IgD-negative memory B cell (primary cell): ENCODE data around the gene SVEP1. TPM values are rescaled to one million over a fixed set of nuclear protein-coding genes. Genes with fewer than 3 reads are reported as not detected.
"Not testable (repeated sequence)": the region's sequence is repeated elsewhere in the genome, so short reads cannot be mapped to it uniquely, and the experiment has no call there.

Source experiments
- H3K27ac Mint-ChIP-seq, 3 donors: one replicate each; pipeline ENCODE4 v1.8.0; 2020 to 2022; ENCODE audit warnings: mild to moderate bottlenecking in 3 of 3, mixed read lengths in 3 of 3, moderate library complexity in 1 of 3
- H3K27me3 Mint-ChIP-seq: one replicate; pipeline ENCODE4 v1.8.0; 2021; ENCODE audit warnings: mixed read lengths
- H3K36me3 Mint-ChIP-seq: one replicate; pipeline ENCODE4 v1.8.0; 2020; ENCODE audit warnings: mild to moderate bottlenecking, mixed read lengths
- H3K4me1 Mint-ChIP-seq, 3 donors: one replicate each; pipeline ENCODE4 v1.8.0; 2020 to 2022; ENCODE audit warnings: mixed read lengths in 3 of 3, mild to moderate bottlenecking in 1 of 3
- H3K4me3 Mint-ChIP-seq, 4 donors: one replicate each; pipeline ENCODE4 v1.8.0; 2020 to 2022; ENCODE audit warnings: mild to moderate bottlenecking in 4 of 4, mixed read lengths in 4 of 4, moderate library complexity in 3 of 4
- H3K9me3 Mint-ChIP-seq, 3 donors: one replicate each; pipeline ENCODE4 v1.8.0; 2020 to 2021; ENCODE audit warnings: mixed read lengths in 3 of 3, mild to moderate bottlenecking in 1 of 3
- polyA plus RNA-seq: library from polyadenylated mRNA; unstranded; fragments of 300-500 nt; fragmentation: Illumina TruSeq; gene quantifications from one replicate; pipeline ENCODE4 v1.2.3, GENCODE V29; 2021

The SVEP1 gene
- polyA plus RNA-seq, 1 donor from 2014 or later: not detected

DNA sequence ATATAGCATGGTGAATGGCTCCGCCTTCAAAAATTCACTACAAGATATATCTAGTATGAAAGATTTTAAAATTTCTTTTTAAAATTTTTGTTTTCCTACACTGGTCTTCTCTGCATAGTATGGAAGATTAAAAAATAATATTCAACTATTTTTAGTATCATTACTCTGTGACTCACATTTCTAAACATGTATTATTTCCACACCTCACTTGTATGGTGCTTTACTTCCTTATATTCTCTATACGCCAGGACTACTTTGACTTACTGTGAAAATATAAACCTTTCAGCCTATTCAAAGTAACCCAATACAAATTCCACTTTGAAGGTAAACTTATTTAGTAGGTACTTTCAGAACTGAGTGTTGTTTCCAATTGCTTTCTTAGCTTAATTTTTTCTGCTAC is 215.1 kb downstream of the SVEP1 start:
- H3K4me1 Mint-ChIP-seq: no peaks in the 10 kb centered on the region
- H3K4me3 Mint-ChIP-seq: no peak overlapping the region
- no peaks in the 10 kb centered on the region for H3K36me3 Mint-ChIP-seq
- peaks cover 0 to 3% (median 3%) of the 10 kb centered on the region in 3 donors for H3K9me3 Mint-ChIP-seq
- no peaks in the 10 kb centered on the region for H3K27me3 Mint-ChIP-seq
- H3K27ac Mint-ChIP-seq: no peak overlapping the region

DNA sequence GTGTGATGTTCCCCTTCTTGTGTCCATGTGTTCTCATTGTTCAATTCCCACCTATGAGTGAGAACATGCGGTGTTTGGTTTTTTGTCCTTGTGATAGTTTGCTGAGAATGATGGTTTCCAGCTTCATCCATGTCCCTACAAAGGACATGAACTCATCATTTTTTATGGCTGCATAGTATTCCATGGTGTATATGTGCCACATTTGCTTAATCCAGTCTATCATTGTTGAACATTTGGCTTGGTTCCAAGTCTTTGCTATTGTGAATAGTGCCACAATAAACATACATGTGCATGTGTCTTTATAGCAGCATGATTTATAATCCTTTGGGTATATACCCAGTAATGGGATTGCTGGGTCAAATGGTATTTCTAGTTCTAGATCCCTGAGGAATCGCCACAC is 220.5 kb downstream of the SVEP1 start:
- not testable (repeated sequence) for H3K36me3 Mint-ChIP-seq, H3K4me3 Mint-ChIP-seq, H3K4me1 Mint-ChIP-seq, H3K9me3 Mint-ChIP-seq, H3K27ac Mint-ChIP-seq, H3K27me3 Mint-ChIP-seq

DNA sequence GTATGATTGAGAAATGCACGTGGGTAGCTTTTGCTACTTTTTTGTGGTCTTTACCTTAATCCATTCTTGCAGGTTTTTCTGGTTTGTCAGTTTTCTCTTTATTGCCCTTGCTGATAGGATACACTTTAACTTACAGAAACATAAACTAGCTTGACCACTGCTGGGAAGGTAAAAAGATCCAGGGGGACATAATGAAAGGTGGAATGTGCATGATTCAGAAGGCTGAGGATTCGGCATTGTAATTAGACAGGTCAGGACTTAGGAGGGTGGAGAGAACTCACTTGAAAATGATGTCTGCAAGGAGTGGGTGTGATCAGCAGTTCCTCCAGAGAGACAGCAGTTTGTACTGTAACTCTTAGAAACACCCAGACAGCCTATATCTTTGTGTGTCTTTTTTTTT is 222.0 kb downstream of the SVEP1 start:
- H3K27ac Mint-ChIP-seq: no peak overlapping the region
- peaks cover 0 to 2% (median 0%) of the 10 kb centered on the region in 3 donors for H3K4me1 Mint-ChIP-seq
- H3K36me3 Mint-ChIP-seq: no peaks in the 10 kb centered on the region
- no peak overlapping the region for H3K4me3 Mint-ChIP-seq
- H3K9me3 Mint-ChIP-seq: peaks cover 0 to 6% (median 3%) of the 10 kb centered on the region in 3 donors
- H3K27me3 Mint-ChIP-seq: no peaks in the 10 kb centered on the region

DNA sequence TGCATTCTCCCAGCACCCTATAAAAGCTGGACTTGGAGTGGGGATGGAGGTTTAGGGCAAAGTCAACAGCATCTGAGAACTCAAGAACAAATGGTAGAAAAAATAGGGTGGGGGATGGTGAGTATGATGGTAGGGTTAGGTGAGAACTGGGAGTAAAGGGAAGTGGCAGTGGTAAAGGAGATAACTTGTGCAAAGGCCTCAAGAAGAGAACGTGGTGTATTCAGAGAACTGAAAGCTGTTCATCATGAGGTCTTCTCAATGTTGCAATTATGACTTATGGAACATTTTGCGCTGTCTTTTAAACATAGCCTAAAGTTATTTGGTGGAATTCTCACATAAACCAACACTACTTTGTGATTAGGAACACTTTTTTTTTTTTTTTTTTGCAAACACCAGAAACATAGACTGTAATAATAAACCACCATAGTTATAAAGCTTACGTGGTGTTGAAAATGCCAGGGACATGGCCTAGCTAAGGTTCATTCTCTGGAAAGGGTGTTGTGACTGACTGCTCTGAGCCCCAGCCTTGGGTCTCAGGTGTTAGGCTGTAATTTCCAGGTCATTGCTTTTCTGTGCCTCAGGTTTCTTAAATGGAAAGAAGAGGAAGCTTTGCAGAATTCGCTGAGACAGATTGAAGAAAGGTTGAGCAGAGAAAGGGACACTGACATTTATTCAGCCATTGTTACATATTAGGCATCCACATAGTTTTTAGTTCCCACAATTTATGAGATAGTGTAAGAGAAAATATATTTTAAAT is 222.7 kb downstream of the SVEP1 start:
- peaks cover 0 to 6% (median 3%) of the 10 kb centered on the region in 3 donors for H3K9me3 Mint-ChIP-seq
- H3K4me1 Mint-ChIP-seq: peaks cover 0 to 2% (median 0%) of the 10 kb centered on the region in 3 donors
- H3K4me3 Mint-ChIP-seq: peak overlapping the region in 1 of 4 donors; percentile 46
- H3K27ac Mint-ChIP-seq: no peak overlapping the region
- H3K27me3 Mint-ChIP-seq: no peaks in the 10 kb centered on the region
- H3K36me3 Mint-ChIP-seq: no peaks in the 10 kb centered on the region

DNA sequence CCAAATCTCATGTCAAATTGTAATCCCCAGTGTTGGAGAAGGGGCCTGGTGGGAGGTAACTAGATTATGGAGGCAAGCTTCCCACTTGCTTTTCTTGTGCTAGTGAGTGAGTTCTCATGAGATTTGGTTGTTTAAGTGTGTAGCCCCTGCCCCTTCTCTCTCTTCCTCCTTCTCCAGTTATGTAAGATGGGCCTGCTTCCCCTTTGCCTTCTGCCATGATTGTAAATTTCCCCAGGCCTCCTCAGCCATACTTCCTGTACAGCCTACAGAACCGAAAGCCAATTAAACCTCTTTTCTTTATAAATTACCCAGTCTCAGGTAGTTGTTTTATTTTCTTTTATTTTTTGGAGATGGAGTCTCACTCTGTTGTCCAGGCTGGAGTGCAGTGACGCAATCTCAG is 223.6 kb downstream of the SVEP1 start:
- Mint-ChIP-seq H3K4me1 (peaks cover 0 to 2% (median 0%) of the 10 kb centered on the region in 3 donors), H3K9me3 (peaks cover 0 to 6% (median 3%) of the 10 kb centered on the region in 3 donors), H3K27me3 (no peaks in the 10 kb centered on the region), H3K27ac (no peak overlapping the region), H3K4me3 (no peak overlapping the region), H3K36me3 (no peaks in the 10 kb centered on the region)

DNA sequence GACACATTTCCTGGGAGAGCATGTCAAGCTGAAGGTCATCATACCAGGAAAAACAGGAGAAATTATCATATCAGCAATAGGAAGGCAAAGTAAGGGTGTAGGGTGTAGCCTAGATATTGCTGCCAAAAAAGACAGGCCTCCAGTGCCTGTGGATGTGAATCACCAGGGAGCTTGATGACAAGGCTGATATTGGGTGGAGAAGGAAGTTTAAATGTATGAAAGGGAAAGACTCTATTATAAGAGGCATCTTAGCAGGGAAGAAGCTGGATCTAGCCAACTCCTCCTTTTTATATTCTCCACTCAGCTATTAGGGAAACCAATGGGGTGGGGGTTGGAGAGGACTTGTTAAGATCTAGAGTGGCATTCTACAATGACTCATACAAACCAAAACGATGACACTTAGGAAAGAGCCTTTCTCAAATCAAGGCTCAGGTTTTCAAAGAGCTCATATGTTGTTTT is 228.5 kb downstream of the SVEP1 start:
- H3K36me3 Mint-ChIP-seq: no peaks in the 10 kb centered on the region
- H3K9me3 Mint-ChIP-seq: no peaks in the 10 kb centered on the region
- no peak overlapping the region for H3K4me3 Mint-ChIP-seq
- H3K27ac Mint-ChIP-seq: no peak overlapping the region
- peaks cover 2% of the 10 kb centered on the region for H3K27me3 Mint-ChIP-seq
- H3K4me1 Mint-ChIP-seq: no peaks in the 10 kb centered on the region

DNA sequence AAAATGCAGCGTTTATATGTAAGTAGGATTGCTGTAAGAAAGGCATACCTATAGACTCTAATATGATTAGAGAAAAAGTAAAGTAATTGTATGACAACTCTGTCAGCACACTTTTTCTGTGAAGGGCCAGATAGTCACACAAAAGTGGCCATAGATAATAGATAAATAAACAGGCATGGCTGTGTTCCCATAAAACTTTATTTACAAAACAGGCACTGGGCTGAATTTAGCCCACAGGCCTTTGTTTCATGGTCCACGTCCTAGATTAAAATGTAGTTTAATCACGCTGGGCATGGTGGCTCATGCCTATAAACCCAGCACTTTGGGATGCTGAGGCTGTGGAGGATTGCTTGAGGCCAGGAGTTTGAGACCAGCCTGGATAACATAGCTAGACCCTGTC is 233.2 kb downstream of the SVEP1 start:
- Mint-ChIP-seq H3K27ac (no peak overlapping the region), H3K36me3 (no peaks in the 10 kb centered on the region), H3K9me3 (no peaks in the 10 kb centered on the region), H3K4me1 (no peaks in the 10 kb centered on the region), H3K4me3 (no peak overlapping the region), H3K27me3 (peaks cover 9% of the 10 kb centered on the region)

DNA sequence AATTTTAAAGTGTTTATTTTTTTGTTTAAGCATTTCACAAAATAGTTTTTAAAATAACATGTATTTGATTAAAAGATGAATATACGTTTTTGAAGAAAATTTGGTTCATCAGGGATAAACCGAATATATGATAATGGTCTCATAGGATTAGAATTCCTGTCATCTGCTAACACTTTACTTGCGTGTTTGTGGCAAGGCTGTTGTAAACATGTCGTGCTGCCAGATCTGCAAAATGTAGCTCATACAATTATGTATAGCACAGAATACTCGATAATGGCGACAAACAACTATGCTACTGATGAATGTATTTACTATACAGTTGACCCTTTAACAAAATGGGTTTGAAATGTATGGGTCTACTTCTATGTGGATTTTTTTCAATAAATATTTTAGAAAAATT is 234.7 kb downstream of the SVEP1 start:
- H3K9me3 Mint-ChIP-seq: no peaks in the 10 kb centered on the region
- no peak overlapping the region for H3K4me3 Mint-ChIP-seq
- peaks cover 7% of the 10 kb centered on the region for H3K27me3 Mint-ChIP-seq
- H3K27ac Mint-ChIP-seq: no peak overlapping the region
- no peaks in the 10 kb centered on the region for H3K4me1 Mint-ChIP-seq
- no peaks in the 10 kb centered on the region for H3K36me3 Mint-ChIP-seq

DNA sequence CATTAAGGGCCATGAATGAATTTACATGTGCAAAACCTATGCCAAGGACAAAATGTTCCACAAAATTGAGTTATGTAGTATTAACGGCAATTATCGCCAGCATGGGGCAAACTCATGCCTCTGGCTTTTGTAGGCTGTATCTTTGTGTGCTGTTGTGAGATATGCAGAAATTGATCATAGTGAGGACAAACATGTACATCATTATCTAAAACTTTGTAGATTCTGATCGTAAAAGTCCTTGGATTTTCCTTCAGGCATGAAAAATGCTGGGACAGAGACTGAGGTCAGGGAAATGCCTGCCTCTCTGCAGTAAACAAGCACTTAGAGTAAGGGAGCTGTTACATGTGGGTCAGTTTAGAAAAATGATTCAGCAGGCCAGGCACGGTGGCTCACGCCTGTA is 236.0 kb downstream of the SVEP1 start:
- Mint-ChIP-seq H3K4me1 (no peaks in the 10 kb centered on the region), H3K27me3 (peaks cover 9% of the 10 kb centered on the region), H3K27ac (no peak overlapping the region), H3K4me3 (no peak overlapping the region), H3K36me3 (no peaks in the 10 kb centered on the region), H3K9me3 (no peaks in the 10 kb centered on the region)

DNA sequence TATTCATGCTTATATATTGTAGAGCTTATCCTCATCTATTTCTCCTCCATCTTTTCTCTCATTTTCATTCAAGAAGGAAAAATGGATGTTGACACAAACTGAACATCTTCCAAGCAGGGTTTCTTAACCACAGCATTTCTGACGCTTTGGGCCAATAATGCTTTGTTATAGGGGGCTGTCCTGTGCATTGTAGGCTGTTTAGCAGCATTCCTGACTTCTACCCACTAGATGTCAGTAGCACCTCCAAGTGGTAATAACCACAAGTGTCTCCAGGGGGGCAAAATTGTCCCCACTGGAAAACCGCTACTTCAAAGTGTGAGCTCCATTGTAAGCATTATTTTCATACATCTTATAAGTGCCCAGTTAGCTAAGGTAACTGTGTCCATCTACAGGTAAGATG is 239.2 kb downstream of the SVEP1 start:
- H3K27me3 Mint-ChIP-seq: peaks cover 9% of the 10 kb centered on the region
- H3K36me3 Mint-ChIP-seq: no peaks in the 10 kb centered on the region
- H3K9me3 Mint-ChIP-seq: no peaks in the 10 kb centered on the region
- no peak overlapping the region for H3K27ac Mint-ChIP-seq
- no peak overlapping the region for H3K4me3 Mint-ChIP-seq
- no peaks in the 10 kb centered on the region for H3K4me1 Mint-ChIP-seq

DNA sequence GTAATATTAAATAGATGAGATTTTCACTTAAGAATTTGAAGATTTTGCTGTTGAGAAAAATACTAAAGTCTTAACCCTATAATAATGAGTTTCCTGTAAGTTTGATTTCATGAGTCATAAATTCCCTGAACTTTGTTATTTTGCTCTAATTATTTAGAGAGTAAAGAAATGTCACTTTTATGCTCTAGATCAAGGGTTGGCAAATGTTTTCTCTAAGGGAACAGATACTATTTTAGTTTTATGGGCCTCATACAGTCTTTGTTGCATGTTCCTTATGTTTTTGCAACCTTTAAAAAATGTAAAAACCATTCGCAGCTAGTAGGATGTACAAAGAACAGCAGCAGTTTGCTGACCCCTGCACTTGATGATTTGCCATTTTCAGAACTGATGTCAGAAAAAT is 241.4 kb downstream of the SVEP1 start:
- Mint-ChIP-seq H3K4me1 (peaks cover 0 to 7% (median 2%) of the 10 kb centered on the region in 3 donors), H3K36me3 (no peaks in the 10 kb centered on the region), H3K9me3 (no peaks in the 10 kb centered on the region), H3K4me3 (no peak overlapping the region), H3K27ac (no peak overlapping the region), H3K27me3 (peaks cover 4% of the 10 kb centered on the region)

DNA sequence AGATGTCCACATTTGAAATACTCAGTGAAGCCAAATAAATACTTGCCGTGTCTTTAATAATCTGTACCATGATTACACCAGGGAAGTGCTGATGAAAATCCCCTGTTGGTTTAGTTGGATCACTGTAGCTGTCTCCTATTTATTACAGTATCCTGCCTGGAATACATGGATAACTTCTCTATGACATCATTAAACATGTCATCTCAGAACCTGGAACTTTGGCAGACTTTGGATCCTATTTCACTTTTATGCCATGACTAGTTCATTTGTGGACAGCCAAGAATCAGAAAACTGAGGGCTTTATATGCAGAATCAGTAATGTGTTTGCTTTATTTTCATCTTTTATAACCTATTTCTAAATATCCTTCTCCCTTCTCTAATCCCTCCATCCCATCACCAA is 241.8 kb downstream of the SVEP1 start, which contains the start of gene TXNDC8:
Gene TXNDC8, minus strand, starts transcription at position 137 of the 400 bp plus-strand sequence.
- H3K27ac Mint-ChIP-seq: no peak within 1 kb of the TSS
- peak within 1 kb of the TSS in 1 of 4 donors; percentile 34 for H3K4me3 Mint-ChIP-seq
- peaks cover 0 to 7% (median 2%) of the 10 kb centered on the region in 3 donors for H3K4me1 Mint-ChIP-seq
- H3K9me3 Mint-ChIP-seq: peaks cover 0 to 2% (median 0%) of the 10 kb centered on the region in 3 donors
- no peaks in the 10 kb centered on the region for H3K36me3 Mint-ChIP-seq
- peaks cover 2% of the 10 kb centered on the region for H3K27me3 Mint-ChIP-seq

DNA sequence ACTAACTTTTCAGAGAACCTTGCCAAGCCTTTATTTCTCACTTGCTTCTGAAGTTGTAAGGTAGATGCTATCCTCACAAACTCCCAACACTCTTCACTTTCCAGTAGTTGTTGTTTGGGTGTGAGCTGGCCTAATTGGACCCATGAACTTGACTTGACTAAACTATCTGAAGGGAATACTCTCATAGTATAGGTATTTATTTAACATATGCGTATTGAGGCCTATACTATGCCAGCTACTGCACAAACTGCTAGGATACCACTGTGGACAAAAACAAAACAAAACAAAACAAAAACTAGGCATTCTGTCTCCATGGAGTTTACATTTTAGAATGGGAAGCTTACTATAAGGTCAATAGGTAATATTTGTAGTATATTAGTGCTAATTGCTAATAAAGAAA is 243.2 kb downstream of the SVEP1 start:
- peaks cover 0 to 2% (median 0%) of the 10 kb centered on the region in 3 donors for H3K9me3 Mint-ChIP-seq
- H3K4me1 Mint-ChIP-seq: peaks cover 0 to 7% (median 2%) of the 10 kb centered on the region in 3 donors
- H3K4me3 Mint-ChIP-seq: peak overlapping the region in 1 of 4 donors; percentile 34
- H3K36me3 Mint-ChIP-seq: no peaks in the 10 kb centered on the region
- no peak overlapping the region for H3K27ac Mint-ChIP-seq
- peaks cover 2% of the 10 kb centered on the region for H3K27me3 Mint-ChIP-seq

DNA sequence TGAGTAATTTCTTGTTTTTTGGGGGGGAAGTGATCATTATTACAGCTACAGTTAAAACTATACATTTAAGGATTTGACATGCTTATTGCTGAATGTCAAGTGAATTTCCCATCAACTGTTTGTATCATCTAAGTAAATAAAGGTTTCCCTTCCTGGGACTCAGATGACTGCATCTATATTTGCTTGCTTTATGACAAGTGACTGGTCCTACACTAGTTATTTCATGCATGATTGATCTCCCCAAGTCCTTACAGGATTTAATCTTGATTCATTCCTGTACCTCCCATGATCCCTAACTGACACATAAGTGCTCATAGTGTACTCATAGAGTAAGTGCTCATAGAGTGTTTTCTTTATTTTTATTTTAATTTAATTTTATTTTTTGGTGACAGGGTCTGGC is 244.7 kb downstream of the SVEP1 start:
- no peak overlapping the region for H3K27ac Mint-ChIP-seq
- peaks cover 4% of the 10 kb centered on the region for H3K36me3 Mint-ChIP-seq
- no peak overlapping the region for H3K4me3 Mint-ChIP-seq
- peaks cover 0 to 2% (median 0%) of the 10 kb centered on the region in 3 donors for H3K9me3 Mint-ChIP-seq
- H3K27me3 Mint-ChIP-seq: peaks cover 2% of the 10 kb centered on the region
- peaks cover 0 to 7% (median 2%) of the 10 kb centered on the region in 3 donors for H3K4me1 Mint-ChIP-seq

DNA sequence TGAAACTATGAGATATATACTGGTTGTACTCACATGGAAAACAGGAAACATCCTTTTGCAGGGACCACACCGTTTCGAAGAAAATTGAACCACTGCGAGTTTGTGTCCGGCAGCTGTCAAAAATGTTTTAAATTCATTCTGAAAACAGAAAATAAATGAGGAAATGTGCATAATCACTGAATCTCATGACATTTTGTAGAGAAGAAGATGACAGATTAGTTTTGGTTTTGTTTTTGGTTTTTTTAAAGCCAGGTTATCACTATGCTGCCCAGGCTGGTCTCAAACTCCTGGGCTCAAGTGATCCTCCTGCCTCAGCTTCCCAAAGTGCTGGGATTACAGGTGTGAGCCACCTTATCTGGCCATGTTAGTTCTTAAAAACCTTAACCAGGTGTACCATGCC is 245.4 kb downstream of the SVEP1 start:
- H3K27me3 Mint-ChIP-seq: peaks cover 2% of the 10 kb centered on the region
- peaks cover 0 to 7% (median 2%) of the 10 kb centered on the region in 3 donors for H3K4me1 Mint-ChIP-seq
- peak overlapping the region in 1 of 4 donors; percentile 59 for H3K4me3 Mint-ChIP-seq
- peaks cover 0 to 2% (median 0%) of the 10 kb centered on the region in 3 donors for H3K9me3 Mint-ChIP-seq
- peaks cover 4% of the 10 kb centered on the region for H3K36me3 Mint-ChIP-seq
- H3K27ac Mint-ChIP-seq: no peak overlapping the region

DNA sequence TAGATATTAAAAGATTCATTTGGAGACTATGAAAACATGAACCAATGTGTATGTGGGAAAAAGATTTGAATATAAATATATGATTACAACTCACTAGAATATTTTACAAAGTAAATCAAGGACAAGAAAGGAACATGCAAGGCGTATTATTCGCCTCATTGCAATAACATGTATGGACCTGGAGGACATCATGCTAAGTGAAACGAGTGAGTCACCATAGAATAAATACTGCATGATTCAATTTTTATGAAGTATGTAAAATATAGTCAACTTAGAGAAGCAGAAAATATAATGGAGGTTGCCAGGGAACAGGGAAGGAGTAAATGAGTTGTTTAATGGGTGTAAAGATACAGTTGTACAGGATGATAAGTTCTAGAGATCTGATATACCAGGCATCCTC is 246.8 kb downstream of the SVEP1 start:
- H3K9me3 Mint-ChIP-seq: peaks cover 0 to 2% (median 0%) of the 10 kb centered on the region in 3 donors
- no peak overlapping the region for H3K27ac Mint-ChIP-seq
- no peaks in the 10 kb centered on the region for H3K27me3 Mint-ChIP-seq
- peaks cover 4% of the 10 kb centered on the region for H3K36me3 Mint-ChIP-seq
- peaks cover 0 to 7% (median 2%) of the 10 kb centered on the region in 3 donors for H3K4me1 Mint-ChIP-seq
- no peak overlapping the region for H3K4me3 Mint-ChIP-seq
